ENCODE measurements around the gene RTN4R. TPM values are rescaled to one million over a fixed set of nuclear protein-coding genes. Genes with fewer than 3 reads are reported as not detected.
A peak's percentile ranks its signal among the peaks of the same experiment; 100 is the strongest.

Gene RTN4R
- total and polyA plus RNA-seq, 2 of the 13 experiments (the other 11 are each of a cell fraction or from before 2014, with no cell fraction given) = 0.22 to 0.77 TPM

GRCh38 chr22:20264614-20265452 lies 3.3 kb downstream of the RTN4R start:
- CTCF ChIA-PET (ENCODE audit: low intra/inter-chr PET ratio, low total read pairs) = no interaction called here
- TF ChIP-seq FOXA1 (IDR thresholded peaks at IDR 0.05) (no peak), FOXA1 (CRISPR knock-in tag; IDR thresholded peaks at IDR 0.05) (no peak), KLF9 (CRISPR knock-in tag; IDR thresholded peaks at IDR 0.05; ENCODE audit: low read depth) (no peak), ZBED4 (CRISPR knock-in tag; IDR thresholded peaks at IDR 0.05; ENCODE audit: borderline replicate concordance) (no peak), CCAR2 (optimal IDR thresholded peaks at IDR 0.05; ENCODE audit: low read depth, low read length) (no peak), ZNF451 (CRISPR knock-in tag; IDR thresholded peaks at IDR 0.05) (no peak), MED8 (CRISPR knock-in tag; IDR thresholded peaks at IDR 0.05; ENCODE audit: insufficient replicate concordance) (no peak), MYPOP (CRISPR knock-in tag; IDR thresholded peaks at IDR 0.05) (no peak), ZFX (CRISPR knock-in tag; IDR thresholded peaks at IDR 0.05; ENCODE audit: low read depth) (peak; percentile 28; the same call in 1 of the 2 replicates), ESRRA (CRISPR knock-in tag; IDR thresholded peaks at IDR 0.05; ENCODE audit: low read depth) (no peak), ZBTB8A (CRISPR knock-in tag; IDR thresholded peaks at IDR 0.05; ENCODE audit: borderline replicate concordance, low read depth) (no peak), FOXC1 (CRISPR knock-in tag; IDR thresholded peaks at IDR 0.05; ENCODE audit: borderline replicate concordance) (no peak), POGK (CRISPR knock-in tag; conservative IDR thresholded peaks at IDR 0.05) (no peak), ZNF598 (CRISPR knock-in tag; IDR thresholded peaks at IDR 0.05; ENCODE audit: borderline replicate concordance) (no peak), AGO2 (optimal IDR thresholded peaks at IDR 0.05; ENCODE audit: low read depth, low read length) (no peak), KDM4B (CRISPR knock-in tag; IDR thresholded peaks at IDR 0.05) (no peak)

More at GRCh38 chr22:20264614-20265452, 3.3 kb downstream of the RTN4R start:
- intact Hi-C loops (cut with micrococcal nuclease; ENCODE audit: unreplicated experiment) (loop anchor here (10.0 kb wide), 1 partner anchor 920 kb away; no protein-coding TSS in a partner anchor), in situ Hi-C loops (cut with HindIII; ENCODE audit: extremely low pct_ligation_motif_present, low pct_unique_long_range_greater_than_20kb) (no loop called here)
- DNase-seq (ENCODE audit: low spot score) = peak; percentile 61
- Histone ChIP-seq H3K79me2 (ENCODE audit: insufficient read depth, low read length) (no peaks in the 10 kb centered on the region), H3K4me1 (ENCODE audit: insufficient read depth, low read length) (peaks cover 18% of the 10 kb centered on the region), H3K4me3 (replicated peaks in 1 of 3; ENCODE audit: insufficient read depth in 1 of 3, low read depth in 2 of 3, low read length in 3 of 3) (peak overlapping the region in 1 of 3 experiments; percentile 46; a peak in 1 of 6 replicates), H3K9ac (ENCODE audit: insufficient read depth, low read depth, low read length) (no peak overlapping the region), H2AFZ (ENCODE audit: low read length) (no peak overlapping the region), H3K4me2 (ENCODE audit: low read depth, low read length) (peak overlapping the region; percentile 49), H3K27me3 (ENCODE audit: control insufficient read depth in 1 of 2, insufficient read depth in 2 of 2, low read length in 2 of 2) (peaks cover 7 to 51% of the 10 kb centered on the region in 2 experiments; a peak in 4 of 5 replicates), H3K27ac (ENCODE audit: extremely low read length, insufficient read depth, low read length) (no peak overlapping the region), H3K9me3 (ENCODE audit: low read length) (no peaks in the 10 kb centered on the region), H3K36me3 (replicated peaks in 1 of 2; ENCODE audit: control insufficient read depth in 1 of 2, insufficient read depth in 2 of 2, low read length in 2 of 2) (no peaks in the 10 kb centered on the region), H4K20me1 (ENCODE audit: insufficient read depth, low read length) (peaks cover 5% of the 10 kb centered on the region; the same call in 1 of the 2 replicates)
- BruUV-seq (replicated peaks) = no TSS peak
- WGBS (ENCODE audit: low lambda C conversion rate) = 8% methylated on average over 6 of the region's 21 CpGs
- POLR2A ChIA-PET = no interaction called here
- ATAC-seq = peak; percentile 68
- no peak for FAIRE-seq

All from HepG2 (cell line).